GM13977 (cell line): ENCODE measurements around the gene PPP4C.
"Not testable (repeated sequence)": the region's sequence is repeated elsewhere in the genome, so short reads cannot be mapped to it uniquely, and the experiment has no call there.

Experiments used
- DNase-seq: peaks from one replicate; pipeline ENCODE4 v3.0.0; 2012; ENCODE audit warnings: low spot score
- in situ Hi-C: fragments of 300-500 bp; cut with MboI; formaldehyde crosslinking; loops from one replicate; pipeline ENCODE4 v1.12.0; 2022; ENCODE audit warnings: low sequenced_read_pairs, low pct_unique_long_range_greater_than_20kb, mixed read lengths, inconsistent platforms; ENCODE audit not compliant: unreplicated experiment
- TF ChIP-seq, protein P1 (sequence below): IDR thresholded peaks from 2 replicates; pipeline ENCODE4 v1.5.1; 2012; ENCODE audit warnings: mild to moderate bottlenecking, control low read depth; ENCODE audit not compliant: insufficient read depth; ENCODE audit errors: extremely low read depth, missing control alignments

The PPP4C gene

DNA sequence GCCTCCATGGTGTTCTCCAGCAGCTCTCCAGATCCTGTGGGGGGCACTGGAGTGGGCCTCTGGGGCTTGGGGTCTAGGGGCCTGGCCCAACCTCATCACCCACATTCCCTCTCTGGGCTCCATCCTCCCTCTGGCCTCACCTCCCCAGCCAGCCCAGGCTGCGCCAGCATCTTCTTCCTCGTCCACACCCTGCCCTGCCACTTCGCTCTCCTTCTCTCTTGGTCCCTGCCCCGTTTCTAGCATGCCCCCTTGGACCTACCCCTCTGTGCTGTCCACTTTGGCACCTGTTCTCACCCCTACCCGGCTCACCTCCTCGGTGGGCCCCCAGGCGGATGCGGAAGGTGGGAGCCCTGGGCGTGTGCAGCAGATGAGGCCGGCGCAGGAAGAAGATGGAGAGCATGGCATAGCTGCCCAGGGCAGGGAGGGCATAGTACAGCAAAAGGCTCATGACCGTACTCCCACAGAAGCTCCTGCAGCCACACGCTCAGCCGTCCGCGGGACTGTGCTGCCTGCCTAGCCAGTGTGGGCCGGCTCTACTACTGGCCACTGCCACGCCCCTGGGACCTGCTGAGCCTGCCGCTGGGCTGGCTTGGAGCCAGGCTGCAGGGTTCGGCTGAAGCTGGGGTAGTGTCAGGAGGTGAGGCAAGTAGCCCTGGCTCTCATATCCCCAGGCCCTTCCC, 37.4 kb downstream of the PPP4C start, which contains the start of gene GDPD3:
Gene GDPD3 (minus strand): TSS at position 507 of the 680 bp plus-strand sequence. CDS start 59 bp downstream, at position 448.
- in situ Hi-C loops = loop anchor here (25.0 kb wide), 2 partner anchors 299 to 499 kb away; partner anchors contain the start of genes ZNF689 and ZNF771
- TF ChIP-seq, protein P1, sequence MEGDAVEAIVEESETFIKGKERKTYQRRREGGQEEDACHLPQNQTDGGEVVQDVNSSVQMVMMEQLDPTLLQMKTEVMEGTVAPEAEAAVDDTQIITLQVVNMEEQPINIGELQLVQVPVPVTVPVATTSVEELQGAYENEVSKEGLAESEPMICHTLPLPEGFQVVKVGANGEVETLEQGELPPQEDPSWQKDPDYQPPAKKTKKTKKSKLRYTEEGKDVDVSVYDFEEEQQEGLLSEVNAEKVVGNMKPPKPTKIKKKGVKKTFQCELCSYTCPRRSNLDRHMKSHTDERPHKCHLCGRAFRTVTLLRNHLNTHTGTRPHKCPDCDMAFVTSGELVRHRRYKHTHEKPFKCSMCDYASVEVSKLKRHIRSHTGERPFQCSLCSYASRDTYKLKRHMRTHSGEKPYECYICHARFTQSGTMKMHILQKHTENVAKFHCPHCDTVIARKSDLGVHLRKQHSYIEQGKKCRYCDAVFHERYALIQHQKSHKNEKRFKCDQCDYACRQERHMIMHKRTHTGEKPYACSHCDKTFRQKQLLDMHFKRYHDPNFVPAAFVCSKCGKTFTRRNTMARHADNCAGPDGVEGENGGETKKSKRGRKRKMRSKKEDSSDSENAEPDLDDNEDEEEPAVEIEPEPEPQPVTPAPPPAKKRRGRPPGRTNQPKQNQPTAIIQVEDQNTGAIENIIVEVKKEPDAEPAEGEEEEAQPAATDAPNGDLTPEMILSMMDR = no peak
- DNase-seq = no peak

DNA sequence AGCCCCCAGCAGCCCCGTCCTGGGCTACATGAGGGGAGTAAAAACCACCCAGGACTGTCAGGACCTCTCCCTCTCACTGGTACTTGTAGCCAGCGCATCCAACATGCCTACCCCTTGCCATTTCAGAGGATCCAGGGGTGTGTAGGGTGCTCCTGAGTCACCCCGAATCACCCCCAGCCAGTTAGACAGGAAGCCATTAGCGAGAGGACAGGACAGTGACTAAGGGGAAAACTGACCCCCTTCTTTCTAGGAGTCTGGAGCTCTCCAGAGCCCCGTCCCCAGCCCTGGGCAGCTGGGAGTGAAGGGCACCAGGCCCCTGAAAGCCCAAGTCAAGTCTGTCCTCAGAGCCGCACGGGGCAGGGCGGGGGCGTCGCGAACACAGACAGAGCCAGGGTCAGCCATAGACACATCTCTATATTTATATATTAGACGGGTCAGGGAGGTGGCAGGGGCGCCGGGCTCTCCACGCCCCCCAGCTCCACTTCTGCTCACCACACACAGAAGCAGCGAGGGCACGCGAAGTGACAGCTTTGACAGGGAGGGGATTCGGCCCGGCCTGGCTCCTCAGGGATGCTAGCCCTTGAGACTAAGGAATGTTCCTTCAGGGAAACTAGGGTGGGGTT, 38.0 kb downstream of the PPP4C start:
- TF ChIP-seq, protein P1 = no peak

DNA sequence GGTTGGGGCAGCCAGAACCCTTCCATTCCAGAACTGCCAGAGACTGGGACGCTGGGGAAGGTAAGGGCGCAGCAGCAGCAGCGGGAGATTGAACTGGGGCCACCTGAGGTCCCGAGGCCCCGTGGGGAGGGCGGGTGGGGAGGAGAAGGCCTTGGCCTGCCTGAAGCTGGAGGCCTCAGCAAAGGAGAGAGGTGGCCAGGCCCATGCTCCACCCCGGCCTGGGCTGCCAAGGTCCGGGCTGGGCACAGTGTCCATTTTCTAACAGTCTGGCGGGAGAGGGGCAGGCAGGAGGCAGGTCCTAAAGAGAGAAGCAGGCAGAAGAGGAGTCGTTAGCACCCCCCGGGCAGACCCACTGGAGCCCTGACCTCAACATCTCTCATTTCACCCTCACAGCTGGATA, 38.6 kb downstream of the PPP4C start:
- DNase-seq = no peak
- TF ChIP-seq, protein P1 = no peak
- in situ Hi-C loops = loop anchor here (25.0 kb wide), 2 partner anchors 298 to 498 kb away; partner anchors contain the start of genes ZNF689 and ZNF771

More for the DNA sequence above, 38.0 kb downstream of the PPP4C start:
- no peak for DNase-seq
- in situ Hi-C loops = loop anchor here (25.0 kb wide), 2 partner anchors 298 to 498 kb away; partner anchors contain the start of genes ZNF689 and ZNF771

DNA sequence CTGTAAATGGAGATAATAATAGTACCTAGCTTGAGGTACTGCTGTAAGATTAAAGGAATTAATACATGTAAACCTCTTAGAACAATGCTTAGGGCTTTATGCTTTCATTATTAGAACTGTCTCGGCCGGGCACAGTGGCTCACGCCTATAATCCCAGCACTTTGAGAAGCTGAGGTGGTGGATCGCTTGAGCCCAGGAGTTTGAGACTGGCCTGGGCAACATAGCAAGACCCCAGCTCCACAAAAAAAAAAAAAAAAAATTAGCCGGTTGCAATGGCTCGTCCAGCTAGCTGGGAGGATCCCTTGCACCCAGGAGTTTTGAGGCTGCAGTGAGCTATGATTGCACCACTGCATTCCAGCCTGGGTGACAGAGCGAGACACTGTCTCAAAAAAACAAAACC, 39.0 kb downstream of the PPP4C start:
- in situ Hi-C loops = loop anchor here (25.0 kb wide), 2 partner anchors 297 to 497 kb away; partner anchors contain the start of genes ZNF689 and ZNF771
- DNase-seq = not testable (repeated sequence)

DNA sequence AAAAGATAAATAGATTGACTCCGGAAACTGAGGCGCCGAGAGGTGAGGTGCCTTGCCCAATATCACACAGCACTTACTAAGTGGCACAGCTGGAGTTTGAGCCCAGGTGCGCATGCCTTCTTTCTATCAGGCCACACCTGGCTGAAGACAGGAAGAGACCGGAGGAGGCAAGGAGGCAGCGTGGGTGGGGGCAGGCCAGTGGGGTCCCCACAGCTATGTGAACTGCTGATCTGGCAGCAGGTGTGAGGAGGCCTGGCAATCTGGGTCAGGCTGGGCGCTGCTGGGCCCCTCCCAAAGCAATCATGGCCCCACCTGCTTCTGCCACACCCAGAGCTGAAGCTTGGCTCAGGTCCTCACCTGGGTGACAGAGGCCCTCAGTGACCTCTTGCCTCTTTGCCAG, 39.4 kb downstream of the PPP4C start:
- no peak for DNase-seq
- TF ChIP-seq, protein P1 = no peak
- in situ Hi-C loops = loop anchor here (25.0 kb wide), 2 partner anchors 297 to 497 kb away; partner anchors contain the start of genes ZNF689 and ZNF771

DNA sequence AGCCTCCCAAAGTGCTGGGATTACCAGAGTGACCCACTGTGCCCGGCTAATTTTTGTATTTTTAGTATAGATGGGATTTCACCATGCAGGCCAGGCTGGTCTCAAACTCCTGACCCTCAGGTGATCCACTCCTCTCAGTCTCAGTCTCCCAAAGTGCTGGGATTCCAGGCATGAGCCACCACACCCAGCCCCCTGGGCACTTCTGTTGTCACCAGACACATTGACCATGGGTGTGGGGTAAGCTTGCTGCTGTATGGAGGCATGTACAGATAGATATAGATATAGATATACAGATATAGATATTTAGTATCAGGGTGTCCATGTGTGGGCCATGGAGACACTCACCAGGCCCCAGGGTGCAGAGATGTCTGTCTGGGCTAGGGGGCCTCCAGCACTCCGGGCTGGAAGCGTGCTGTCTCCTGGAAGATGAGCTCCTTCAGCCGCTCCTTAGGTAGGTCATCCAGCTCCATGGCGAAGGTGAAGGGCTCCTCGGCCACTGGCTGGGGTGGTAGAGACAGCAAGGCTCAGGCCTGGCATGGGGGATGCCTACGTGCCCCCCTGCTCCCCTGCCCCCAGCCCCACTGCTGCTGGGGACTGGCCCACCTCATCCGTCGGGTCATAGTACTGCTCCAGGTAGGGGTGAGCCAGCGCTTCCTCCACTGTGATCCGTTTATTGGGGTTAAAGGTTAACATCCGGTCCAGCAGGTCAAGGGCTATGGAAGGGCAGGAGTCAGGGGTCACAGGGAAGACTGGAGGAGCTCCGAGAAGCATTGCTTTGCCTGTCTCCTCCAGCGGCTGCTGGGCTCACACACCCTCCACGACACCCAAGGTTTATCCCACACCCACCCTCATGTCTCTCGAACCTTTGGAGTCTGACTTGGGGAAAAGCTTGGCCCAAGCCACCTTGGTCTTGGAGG, 40.8 kb downstream of the PPP4C start:
- DNase-seq = no peak
- in situ Hi-C loops = loop anchor here (25.0 kb wide), 2 partner anchors 296 to 496 kb away; partner anchors contain the start of genes ZNF689 and ZNF771
- TF ChIP-seq, protein P1 = no peak
